ENCODE measurements around the gene ABL1.

Gene ABL1

GRCh38 chr9:130861372-130862180, 26.5 kb downstream of the ABL1 start:
- H3K4me3 ChIP-seq (ENCODE audit: control insufficient read depth, low read depth, low read length) = no peak overlapping the region
- no peak for DNase-seq (ENCODE audit: low read depth)
- TF ChIP-seq CTCF (conservative IDR thresholded peaks at IDR 0.05; ENCODE audit: control insufficient read depth, insufficient read depth, low read depth, low read length) = no peak

GRCh38 chr9:130862217-130862616, 27.2 kb downstream of the ABL1 start:
- no peak overlapping the region for H3K4me3 ChIP-seq (ENCODE audit: control insufficient read depth, low read depth, low read length)
- DNase-seq (ENCODE audit: low read depth) = no peak
- TF ChIP-seq CTCF (conservative IDR thresholded peaks at IDR 0.05; ENCODE audit: control insufficient read depth, insufficient read depth, low read depth, low read length) = no peak

- no peak overlapping the region for H3K4me3 ChIP-seq (ENCODE audit: control insufficient read depth, low read depth, low read length)
- DNase-seq (ENCODE audit: low read depth) = no peak
- TF ChIP-seq CTCF (conservative IDR thresholded peaks at IDR 0.05; ENCODE audit: control insufficient read depth, insufficient read depth, low read depth, low read length) = no peak
Measured at GRCh38 chr9:130862747-130863146, 27.7 kb downstream of the ABL1 start.

- H3K4me3 ChIP-seq (ENCODE audit: control insufficient read depth, low read depth, low read length) = no peak overlapping the region
- TF ChIP-seq CTCF (conservative IDR thresholded peaks at IDR 0.05; ENCODE audit: control insufficient read depth, insufficient read depth, low read depth, low read length) = no peak
- DNase-seq (ENCODE audit: low read depth) = no peak
Measured at GRCh38 chr9:130864541-130864940, 29.5 kb downstream of the ABL1 start.

GRCh38 chr9:130865921-130866320, 30.9 kb downstream of the ABL1 start:
- DNase-seq (ENCODE audit: low read depth) = no peak
- no peak overlapping the region for H3K4me3 ChIP-seq (ENCODE audit: control insufficient read depth, low read depth, low read length)
- TF ChIP-seq CTCF (conservative IDR thresholded peaks at IDR 0.05; ENCODE audit: control insufficient read depth, insufficient read depth, low read depth, low read length) = no peak

- peak; percentile 91 for DNase-seq (ENCODE audit: low read depth)
- peak; percentile 96 for TF ChIP-seq CTCF (conservative IDR thresholded peaks at IDR 0.05; ENCODE audit: control insufficient read depth, insufficient read depth, low read depth, low read length)
- no peak overlapping the region for H3K4me3 ChIP-seq (ENCODE audit: control insufficient read depth, low read depth, low read length)
Measured at GRCh38 chr9:130866474-130866965, 31.5 kb downstream of the ABL1 start.
